Left colon (tissue), 2 donors: Measurements from ENCODE around the gene TDRD9. TPM values are rescaled to one million over a fixed set of nuclear protein-coding genes. Genes with fewer than 3 reads are reported as not detected.

Source experiments
- ATAC-seq: fragments of 200-7000 bp; cut with Tn5 transposase; one replicate; pipeline ENCODE4 v1.9.1; 2020; ENCODE audit warnings: mild to moderate bottlenecking, moderate library complexity
- DNase-seq, 2 donors: peaks; one replicate each; pipeline ENCODE4 v3.0.0-alpha.2; 2020
- intact Hi-C, 2 donors: fragments of 100-400 bp; cut with DNase I in 1 of 2; cut with micrococcal nuclease in 1 of 2; formaldehyde crosslinking; loops; one replicate each; pipeline versions ENCODE4 v1.11.2 to v1.14.0; 2022; cut with DNase I, micrococcal nuclease
- total RNA-seq, 2 donors: library from RNA; stranded (reverse); fragmentation: NEBNext Ultra II Directional; extraction: Animal tissue kit (Norgen Biotek cat#: 25700); gene quantifications; one replicate each; pipeline ENCODE4 v1.2.1, GENCODE V29; 2021
- donor health status: DM: no; HTN: no; CAD: no.
- donor health status: DM: yes; HTN: yes; CAD: no.

The TDRD9 gene
- total RNA-seq, 2 donors from 2014 or later = 0.22 to 0.24 TPM

DNA sequence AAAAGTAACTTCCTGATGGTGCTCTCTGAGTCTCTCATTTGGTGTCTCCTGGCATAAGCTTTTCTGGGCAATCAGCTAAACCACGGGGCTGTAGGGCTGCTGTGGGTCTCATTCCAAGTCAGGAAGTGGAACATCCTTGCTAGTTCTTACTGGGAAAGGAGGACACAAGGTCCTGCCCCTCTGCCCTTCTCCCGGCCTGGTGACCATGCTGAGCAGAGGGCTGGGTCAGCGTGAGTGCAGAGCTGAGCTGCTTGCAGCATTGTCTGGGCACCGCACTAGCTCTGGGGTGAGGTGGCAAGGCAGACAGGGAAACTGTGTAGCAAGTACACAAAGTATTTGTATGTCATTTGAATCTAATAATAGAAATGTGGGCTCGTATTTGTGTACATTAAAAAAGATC is 112.3 kb downstream of the TDRD9 start:
- ATAC-seq = no peak

DNA sequence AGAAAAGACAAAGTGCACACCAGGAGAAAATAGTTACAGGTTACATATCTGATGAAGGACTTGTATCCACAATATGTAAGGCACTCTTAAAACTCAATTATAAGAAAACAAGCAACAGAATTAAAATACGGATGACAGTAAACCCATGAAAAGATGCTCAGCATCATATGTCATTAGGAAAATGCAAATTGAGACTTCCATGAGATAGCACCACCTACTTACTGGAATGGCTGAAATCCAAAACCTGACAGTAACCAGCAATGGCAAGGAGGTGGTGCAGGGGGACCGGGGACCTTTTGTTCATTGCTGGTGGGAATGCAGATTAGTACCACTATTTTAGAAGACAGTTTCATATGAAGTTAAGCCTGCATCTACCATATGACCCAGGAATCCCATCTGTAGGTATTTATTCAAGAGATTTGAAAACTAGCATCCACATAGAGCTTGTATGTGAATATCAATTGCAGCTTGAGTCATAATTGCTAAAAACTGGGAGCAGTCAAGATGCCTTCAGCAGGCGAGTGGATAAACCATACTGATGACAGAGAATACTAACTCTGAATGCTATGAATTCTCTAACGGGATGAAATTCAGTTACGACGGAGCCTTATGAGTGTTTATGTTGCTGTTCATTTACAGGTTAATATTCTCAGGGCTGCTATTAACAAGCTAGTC is 113.3 kb downstream of the TDRD9 start:
- ATAC-seq (no peak), DNase-seq (no peak)
- intact Hi-C loops = no loop called here

More for the DNA sequence above, 112.3 kb downstream of the TDRD9 start:
- intact Hi-C loops = no loop called here
- DNase-seq = no peak

- intact Hi-C loops = no loop called here
- no peak for DNase-seq
- no peak for ATAC-seq
Observed at GRCh38 chr14:104044016-104044415, 115.8 kb downstream of the TDRD9 start.

DNA sequence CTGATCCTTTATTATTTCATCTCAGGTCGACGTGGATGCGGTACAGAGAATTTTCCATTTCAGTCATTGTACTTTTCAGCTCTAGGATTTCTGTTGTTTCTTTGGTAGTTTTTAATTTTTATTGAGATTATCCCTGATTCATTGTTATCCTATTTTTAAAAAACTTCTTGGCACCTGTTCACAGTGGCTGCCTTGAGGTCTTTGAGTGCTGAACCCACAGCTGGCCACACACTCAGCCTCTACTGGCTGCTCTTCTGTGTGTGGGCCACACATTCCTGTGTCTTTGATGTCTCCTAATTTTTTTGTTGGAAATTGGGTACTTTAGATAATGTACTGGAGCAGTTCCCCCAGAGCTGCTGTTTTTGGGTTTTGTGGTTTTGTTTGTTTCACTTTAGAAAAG is 119.5 kb downstream of the TDRD9 start:
- no peak for ATAC-seq

GRCh38 chr14:104048758-104049507 is 120.7 kb downstream of the TDRD9 start:
- no peak for ATAC-seq
- DNase-seq = no peak
- intact Hi-C loops = no loop called here

More for the DNA sequence above, 119.5 kb downstream of the TDRD9 start:
- no peak for DNase-seq
- intact Hi-C loops = no loop called here

GRCh38 chr14:104049576-104050240 is 121.5 kb downstream of the TDRD9 start:
- no peak for ATAC-seq
- no peak for DNase-seq
- intact Hi-C loops = no loop called here

GRCh38 chr14:104051092-104051813 is 123.0 kb downstream of the TDRD9 start:
- ATAC-seq (no peak), DNase-seq (no peak)
- intact Hi-C loops = no loop called here

DNA sequence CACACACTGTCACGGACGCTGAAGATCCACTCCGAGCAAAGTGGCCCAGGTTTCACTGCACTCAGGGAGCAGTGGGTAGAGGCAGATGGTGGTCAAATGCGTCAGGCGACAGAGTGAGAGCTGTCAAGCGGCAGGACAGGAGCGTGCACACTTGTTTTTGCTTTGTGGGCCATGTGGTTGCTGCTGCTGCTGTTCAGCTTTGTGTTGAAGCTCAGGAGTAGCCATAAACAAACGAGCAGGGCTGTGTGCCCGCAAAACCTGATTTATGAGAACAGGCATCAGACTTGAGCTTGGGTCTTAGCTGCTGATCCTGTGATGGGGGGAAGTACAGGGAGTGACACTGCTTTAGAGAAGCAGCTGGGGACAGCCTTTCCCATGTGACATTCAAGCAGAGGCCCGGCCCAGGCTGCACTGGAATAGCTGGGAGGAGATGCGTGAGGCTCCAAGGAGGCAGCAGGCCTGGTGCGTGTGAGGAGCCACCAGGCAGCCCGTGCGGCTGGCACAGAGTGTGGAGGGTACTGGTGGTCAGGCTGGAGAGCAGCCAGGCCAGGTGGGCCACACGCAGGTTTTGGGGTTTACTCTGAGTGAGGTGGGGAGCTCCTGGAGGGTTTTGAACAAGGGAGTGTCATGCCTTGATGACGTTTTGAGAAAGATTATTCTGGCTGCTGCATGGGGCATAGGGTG is 126.1 kb downstream of the TDRD9 start:
- intact Hi-C loops = no loop called here
- ATAC-seq (no peak), DNase-seq (no peak)

- no peak for DNase-seq
- intact Hi-C loops = no loop called here
- ATAC-seq = no peak
Observed at GRCh38 chr14:104062281-104062680, 134.0 kb downstream of the TDRD9 start.

GRCh38 chr14:104064003-104064402 is 135.7 kb downstream of the TDRD9 start:
- intact Hi-C loops = no loop called here
- DNase-seq = no peak
- peak; percentile 66 for ATAC-seq

GRCh38 chr14:104066279-104066678 is 138.0 kb downstream of the TDRD9 start:
- ATAC-seq (no peak), DNase-seq (no peak)
- intact Hi-C loops = no loop called here

DNA sequence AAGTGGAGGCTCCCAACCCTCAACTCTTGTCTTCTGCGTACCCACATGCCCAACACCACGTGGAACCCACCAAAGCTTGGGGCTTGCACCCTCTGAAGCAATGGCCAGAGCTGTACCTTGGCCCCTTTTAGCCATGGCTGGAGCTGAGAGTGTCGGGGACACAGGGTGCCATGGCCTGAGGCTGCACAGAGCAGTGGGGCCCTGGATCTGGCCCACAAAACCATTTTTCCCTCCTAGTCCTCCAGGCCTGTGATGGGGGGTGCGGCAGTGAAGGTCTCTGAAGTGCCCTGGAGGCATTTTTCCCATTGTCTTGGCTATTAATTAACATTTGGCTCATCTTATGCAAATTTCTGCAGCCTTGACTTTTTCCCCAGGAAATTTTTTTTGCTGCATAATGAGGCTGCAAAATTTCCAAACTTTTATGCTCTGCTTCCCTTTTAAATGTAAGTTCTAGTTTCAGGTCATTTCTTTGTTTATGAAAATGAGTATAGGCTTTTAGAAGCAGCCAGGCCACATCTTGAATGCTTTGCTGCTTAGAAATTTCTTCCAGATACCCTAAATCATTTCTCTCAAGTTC is 138.6 kb downstream of the TDRD9 start:
- intact Hi-C loops = no loop called here
- DNase-seq = no peak
- ATAC-seq = no peak

- DNase-seq (no peak), ATAC-seq (no peak)
- intact Hi-C loops = no loop called here
Observed at GRCh38 chr14:104069541-104069940, 141.3 kb downstream of the TDRD9 start.

- intact Hi-C loops = no loop called here
- ATAC-seq (no peak), DNase-seq (no peak)
Observed at GRCh38 chr14:104072586-104072985, 144.3 kb downstream of the TDRD9 start.

DNA sequence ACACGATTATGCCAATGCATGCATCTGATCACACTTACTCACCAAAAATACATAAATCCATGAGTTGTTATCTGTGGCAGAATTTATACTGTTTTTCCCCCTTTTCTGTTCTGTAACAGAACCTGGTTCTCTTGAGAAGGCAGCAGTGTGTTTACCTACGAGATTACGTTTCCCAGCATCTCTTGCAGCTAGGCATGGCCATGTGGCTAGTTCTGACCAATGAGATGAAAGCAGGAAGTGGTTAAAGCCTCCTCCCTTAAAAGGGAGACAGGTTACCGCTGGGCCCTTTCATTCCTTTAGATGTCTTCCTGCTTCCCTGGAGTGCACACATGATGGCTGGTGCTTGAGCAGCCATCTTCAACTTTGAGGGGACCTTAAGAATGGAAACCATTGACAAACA is 145.5 kb downstream of the TDRD9 start:
- intact Hi-C loops = no loop called here
- ATAC-seq = no peak
- no peak for DNase-seq

GRCh38 chr14:104075530-104076151 is 147.4 kb downstream of the TDRD9 start:
- intact Hi-C loops = no loop called here
- ATAC-seq (no peak), DNase-seq (no peak)

- intact Hi-C loops = no loop called here
- ATAC-seq = no peak
- no peak for DNase-seq
Observed at GRCh38 chr14:104076743-104077142, 148.5 kb downstream of the TDRD9 start.

DNA sequence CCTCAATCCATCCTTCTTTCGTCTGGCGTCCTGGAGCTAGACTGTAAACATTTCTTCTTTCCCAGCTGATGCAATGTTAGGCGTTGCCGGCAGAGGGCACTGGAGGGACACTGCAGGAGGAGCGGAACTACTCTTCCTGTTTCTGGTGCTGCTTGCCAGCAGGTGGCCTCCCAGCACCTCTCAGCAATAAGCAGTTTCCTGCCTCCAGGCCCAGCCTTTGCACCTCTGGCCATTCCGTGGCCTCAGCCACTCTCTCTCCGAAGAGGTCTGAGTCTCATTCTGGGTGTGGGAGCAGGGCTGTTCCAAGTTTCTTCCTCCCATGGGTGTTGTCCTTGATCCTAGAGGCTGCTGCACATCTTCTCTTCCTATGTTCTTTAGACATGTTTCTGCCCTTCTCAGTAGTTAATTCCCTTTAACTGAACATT is 149.8 kb downstream of the TDRD9 start:
- ATAC-seq (peak; percentile 75), DNase-seq (peak; percentile 87 to 91)
- intact Hi-C loops = no loop called here
